GM23338 (cell line): Measurements from ENCODE around the gene LRRC40. TPM values are rescaled to one million over a fixed set of nuclear protein-coding genes. Genes with fewer than 3 reads are reported as not detected.

ENCODE experiments used
- ATAC-seq: fragments of 200-7000 bp; cut with Tn5 transposase; 3 replicates; pipeline ENCODE4 v1.9.1; 2020
- DNase-seq: peaks from one replicate; pipeline ENCODE4 v3.0.0-alpha.2; 2015; ENCODE audit warnings: low spot score
- H2AFZ ChIP-seq: fragments of 200-600 bp; sonication (generic); 2 replicates; pipeline ENCODE4 v1.8.0; 2016; ENCODE audit warnings: antibody characterized with exemption, mild to moderate bottlenecking, moderate library complexity
- H3F3A ChIP-seq: fragments of 200-600 bp; sonication (generic); replicated peaks from 2 replicates; pipeline ENCODE4 v1.8.0; 2017; ENCODE audit warnings: antibody characterized with exemption, mixed run types, low read depth
- H3K27ac ChIP-seq: fragments of 200-600 bp; sonication (generic); 2 replicates; pipeline ENCODE4 v1.6.1; 2016; ENCODE audit warnings: low read depth
- H3K27me3 ChIP-seq: fragments of 200-600 bp; sonication (generic); 2 replicates; pipeline ENCODE4 v1.8.0; 2016; ENCODE audit warnings: mild to moderate bottlenecking, mixed run types, moderate library complexity; ENCODE audit not compliant: insufficient read depth
- H3K36me3 ChIP-seq: fragments of 200-600 bp; sonication (generic); 2 replicates; pipeline ENCODE4 v1.8.0; 2016; ENCODE audit warnings: mild to moderate bottlenecking; ENCODE audit not compliant: insufficient read depth
- H3K4me1 ChIP-seq: fragments of 200-600 bp; sonication (generic); 2 replicates; pipeline ENCODE4 v1.8.0; 2016; ENCODE audit warnings: mild to moderate bottlenecking, moderate library complexity; ENCODE audit not compliant: insufficient read depth
- H3K4me2 ChIP-seq: fragments of 200-600 bp; sonication (generic); 2 replicates; pipeline ENCODE4 v1.7.1; 2017; ENCODE audit warnings: mixed run types
- H3K4me3 ChIP-seq: fragments of 200-600 bp; sonication (generic); 2 replicates; pipeline ENCODE4 v1.6.1; 2016; ENCODE audit warnings: mixed run types
- H3K79me2 ChIP-seq: fragments of 200-600 bp; sonication (generic); replicated peaks from 2 replicates; pipeline ENCODE4 v1.8.0; 2017; ENCODE audit warnings: mild to moderate bottlenecking; ENCODE audit not compliant: insufficient read depth
- H3K9me2 ChIP-seq: fragments of 200-600 bp; sonication (generic); 2 replicates; pipeline ENCODE4 v1.8.0; 2017; ENCODE audit not compliant: insufficient read depth
- H4K20me1 ChIP-seq: fragments of 200-600 bp; sonication (generic); replicated peaks from 2 replicates; pipeline ENCODE4 v1.8.0; 2017; ENCODE audit warnings: mild to moderate bottlenecking; ENCODE audit not compliant: insufficient read depth
- H3K27ac Mint-ChIP-seq: 2 replicates; pipeline ENCODE4 v1.8.0; 2020; ENCODE audit warnings: inconsistent platforms, mild to moderate bottlenecking, moderate library complexity, mixed read lengths
- H3K27me3 Mint-ChIP-seq: 3 replicates; pipeline ENCODE4 v1.8.0; 2022; ENCODE audit warnings: low read depth, mild to moderate bottlenecking, moderate library complexity, mixed read lengths, inconsistent platforms; ENCODE audit not compliant: insufficient read depth, poor library complexity
- H3K36me3 Mint-ChIP-seq: 3 replicates; pipeline ENCODE4 v1.8.0; 2021; ENCODE audit warnings: low read depth, mild to moderate bottlenecking, inconsistent platforms, moderate library complexity, mixed read lengths
- H3K4me1 Mint-ChIP-seq: 3 replicates; pipeline ENCODE4 v1.8.0; 2020; ENCODE audit warnings: mild to moderate bottlenecking, inconsistent platforms, mixed read lengths
- H3K4me3 Mint-ChIP-seq: 3 replicates; pipeline ENCODE4 v1.8.0; 2021; ENCODE audit warnings: moderate library complexity, mild to moderate bottlenecking, inconsistent platforms, mixed read lengths
- H3K9me3 Mint-ChIP-seq: 3 replicates; pipeline ENCODE4 v1.8.0; 2020; ENCODE audit warnings: moderate library complexity, mild to moderate bottlenecking, inconsistent platforms, mixed read lengths
- CREB1 ChIP-seq: fragments of 250-450 bp; sonication (Bioruptor Pico); IDR thresholded peaks from 2 replicates; pipeline ENCODE4 v1.5.0; 2020; ENCODE audit warnings: low read depth, mild to moderate bottlenecking, moderate library complexity
- EZH2 ChIP-seq: fragments of 200-600 bp; sonication (generic); IDR thresholded peaks from one replicate; pipeline ENCODE4 v1.8.0; 2017; ENCODE audit warnings: antibody characterized with exemption, mild to moderate bottlenecking, low read depth; ENCODE audit not compliant: unreplicated experiment
- EZH2phosphoT487 ChIP-seq: fragments of 200-600 bp; sonication (generic); IDR thresholded peaks from one replicate; pipeline ENCODE4 v1.8.1; 2018; ENCODE audit warnings: antibody characterized with exemption; ENCODE audit not compliant: unreplicated experiment
- JUNB ChIP-seq: IDR thresholded peaks from one replicate; pipeline ENCODE4 v1.6.1; 2016; ENCODE audit warnings: antibody characterized with exemption; ENCODE audit not compliant: unreplicated experiment
- NANOG ChIP-seq: IDR thresholded peaks from 2 replicates; pipeline ENCODE4 v1.6.1; 2016; ENCODE audit warnings: antibody characterized with exemption, borderline replicate concordance
- POLR2AphosphoS5 ChIP-seq: IDR thresholded peaks from 2 replicates; pipeline ENCODE4 v1.6.1; 2016; ENCODE audit warnings: antibody characterized with exemption, low read depth
- STAT1 ChIP-seq: IDR thresholded peaks from one replicate; pipeline ENCODE4 v1.6.1; 2016; ENCODE audit warnings: antibody characterized with exemption; ENCODE audit not compliant: unreplicated experiment
- ZNF114 ChIP-seq: fragments of 250-450 bp; sonication (Bioruptor Pico); IDR thresholded peaks from 2 replicates; pipeline ENCODE4 v1.5.0; 2020; ENCODE audit warnings: mild to moderate bottlenecking, moderate library complexity
- ZNF331 ChIP-seq: fragments of 250-450 bp; sonication (Bioruptor Pico); IDR thresholded peaks from 2 replicates; pipeline ENCODE4 v1.5.0; 2020; ENCODE audit warnings: low read depth, mild to moderate bottlenecking, moderate library complexity
- polyA plus RNA-seq: library from polyadenylated mRNA; unstranded; fragments of >200 nt; fragmentation: Nextera tagmentation; extraction: Ambion mirVana; gene quantifications from 2 replicates; pipeline ENCODE4 v1.2.1, GENCODE V29; 2016
- total RNA-seq: library from RNA; depleted of rRNA; stranded (reverse); fragments of >200 nt; shearing (Covaris generic); gene quantifications from 2 replicates; pipeline ENCODE4 v1.2.3, GENCODE V29; 2014
- TF ChIP-seq, protein P1 (sequence below), 2 experiments: fragments of 200-600 bp in 1 of 2; sonication (generic) in 1 of 2; conservative IDR thresholded peaks; 2 replicates each; pipeline versions ENCODE4 v1.5.1 to v1.6.1; 2016 to 2017; ENCODE audit warnings: antibody characterized with exemption in 2 of 2, low read depth in 2 of 2, mild to moderate bottlenecking in 2 of 2, moderate library complexity in 1 of 2
- TF ChIP-seq, protein P2 (sequence below): IDR thresholded peaks from 2 replicates; pipeline ENCODE4 v1.6.1; 2016; ENCODE audit warnings: antibody characterized with exemption
- TF ChIP-seq, protein P3 (sequence below): IDR thresholded peaks from one replicate; pipeline ENCODE4 v1.6.1; 2018; ENCODE audit warnings: antibody characterized with exemption; ENCODE audit not compliant: unreplicated experiment
- TF ChIP-seq, protein P4 (sequence below): fragments of 250-450 bp; sonication (Bioruptor Pico); IDR thresholded peaks from 2 replicates; pipeline ENCODE4 v1.5.0; 2020; ENCODE audit warnings: mild to moderate bottlenecking, moderate library complexity

Gene LRRC40
- total and polyA plus RNA-seq, 2 experiments from 2014 or later: 33.9 to 50.5 TPM

DNA sequence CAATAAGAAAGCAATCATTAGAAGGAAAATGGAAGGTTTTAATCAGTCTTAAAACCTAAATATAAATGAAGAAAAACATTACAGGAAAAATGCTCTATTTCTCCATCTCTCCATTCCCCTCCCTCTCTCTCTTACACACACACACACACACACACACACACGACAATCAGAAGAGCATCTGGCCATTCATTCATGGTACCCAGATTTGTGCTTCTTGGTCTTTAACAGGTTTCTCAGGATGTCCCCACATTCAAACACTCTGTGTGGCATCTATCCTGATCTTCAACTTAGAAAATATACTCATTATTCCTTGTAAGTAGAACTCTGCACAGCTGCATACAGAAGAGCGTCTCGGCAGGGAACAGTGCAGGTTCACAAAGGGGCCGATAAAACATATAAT lies 779 bp downstream of the LRRC40 start:
- Histone ChIP-seq H4K20me1 (peaks cover 4% of the 10 kb centered on the region; the same call in 1 of the 2 replicates), H2AFZ (peak overlapping the region; percentile 99), H3K27ac (no peak overlapping the region), H3K4me3 (peak overlapping the region; percentile 81), H3K27me3 (no peaks in the 10 kb centered on the region), H3F3A (no peaks in the 10 kb centered on the region), H3K36me3 (no peaks in the 10 kb centered on the region), H3K79me2 (peaks cover 97% of the 10 kb centered on the region), H3K4me2 (peak overlapping the region; percentile 97), H3K9me2 (no peaks in the 10 kb centered on the region), H3K4me1 (peaks cover 8% of the 10 kb centered on the region)
- peak overlapping the region; percentile 99 for H3K27ac Mint-ChIP-seq
- TF ChIP-seq, protein P1, sequence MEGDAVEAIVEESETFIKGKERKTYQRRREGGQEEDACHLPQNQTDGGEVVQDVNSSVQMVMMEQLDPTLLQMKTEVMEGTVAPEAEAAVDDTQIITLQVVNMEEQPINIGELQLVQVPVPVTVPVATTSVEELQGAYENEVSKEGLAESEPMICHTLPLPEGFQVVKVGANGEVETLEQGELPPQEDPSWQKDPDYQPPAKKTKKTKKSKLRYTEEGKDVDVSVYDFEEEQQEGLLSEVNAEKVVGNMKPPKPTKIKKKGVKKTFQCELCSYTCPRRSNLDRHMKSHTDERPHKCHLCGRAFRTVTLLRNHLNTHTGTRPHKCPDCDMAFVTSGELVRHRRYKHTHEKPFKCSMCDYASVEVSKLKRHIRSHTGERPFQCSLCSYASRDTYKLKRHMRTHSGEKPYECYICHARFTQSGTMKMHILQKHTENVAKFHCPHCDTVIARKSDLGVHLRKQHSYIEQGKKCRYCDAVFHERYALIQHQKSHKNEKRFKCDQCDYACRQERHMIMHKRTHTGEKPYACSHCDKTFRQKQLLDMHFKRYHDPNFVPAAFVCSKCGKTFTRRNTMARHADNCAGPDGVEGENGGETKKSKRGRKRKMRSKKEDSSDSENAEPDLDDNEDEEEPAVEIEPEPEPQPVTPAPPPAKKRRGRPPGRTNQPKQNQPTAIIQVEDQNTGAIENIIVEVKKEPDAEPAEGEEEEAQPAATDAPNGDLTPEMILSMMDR (conservative IDR thresholded peaks at IDR 0.05; ENCODE audit: low read depth in 2 of 2): no peak
- TF ChIP-seq, protein P2, sequence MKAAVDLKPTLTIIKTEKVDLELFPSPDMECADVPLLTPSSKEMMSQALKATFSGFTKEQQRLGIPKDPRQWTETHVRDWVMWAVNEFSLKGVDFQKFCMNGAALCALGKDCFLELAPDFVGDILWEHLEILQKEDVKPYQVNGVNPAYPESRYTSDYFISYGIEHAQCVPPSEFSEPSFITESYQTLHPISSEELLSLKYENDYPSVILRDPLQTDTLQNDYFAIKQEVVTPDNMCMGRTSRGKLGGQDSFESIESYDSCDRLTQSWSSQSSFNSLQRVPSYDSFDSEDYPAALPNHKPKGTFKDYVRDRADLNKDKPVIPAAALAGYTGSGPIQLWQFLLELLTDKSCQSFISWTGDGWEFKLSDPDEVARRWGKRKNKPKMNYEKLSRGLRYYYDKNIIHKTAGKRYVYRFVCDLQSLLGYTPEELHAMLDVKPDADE: no peak
- TF ChIP-seq CREB1: no peak
- TF ChIP-seq, protein P3, sequence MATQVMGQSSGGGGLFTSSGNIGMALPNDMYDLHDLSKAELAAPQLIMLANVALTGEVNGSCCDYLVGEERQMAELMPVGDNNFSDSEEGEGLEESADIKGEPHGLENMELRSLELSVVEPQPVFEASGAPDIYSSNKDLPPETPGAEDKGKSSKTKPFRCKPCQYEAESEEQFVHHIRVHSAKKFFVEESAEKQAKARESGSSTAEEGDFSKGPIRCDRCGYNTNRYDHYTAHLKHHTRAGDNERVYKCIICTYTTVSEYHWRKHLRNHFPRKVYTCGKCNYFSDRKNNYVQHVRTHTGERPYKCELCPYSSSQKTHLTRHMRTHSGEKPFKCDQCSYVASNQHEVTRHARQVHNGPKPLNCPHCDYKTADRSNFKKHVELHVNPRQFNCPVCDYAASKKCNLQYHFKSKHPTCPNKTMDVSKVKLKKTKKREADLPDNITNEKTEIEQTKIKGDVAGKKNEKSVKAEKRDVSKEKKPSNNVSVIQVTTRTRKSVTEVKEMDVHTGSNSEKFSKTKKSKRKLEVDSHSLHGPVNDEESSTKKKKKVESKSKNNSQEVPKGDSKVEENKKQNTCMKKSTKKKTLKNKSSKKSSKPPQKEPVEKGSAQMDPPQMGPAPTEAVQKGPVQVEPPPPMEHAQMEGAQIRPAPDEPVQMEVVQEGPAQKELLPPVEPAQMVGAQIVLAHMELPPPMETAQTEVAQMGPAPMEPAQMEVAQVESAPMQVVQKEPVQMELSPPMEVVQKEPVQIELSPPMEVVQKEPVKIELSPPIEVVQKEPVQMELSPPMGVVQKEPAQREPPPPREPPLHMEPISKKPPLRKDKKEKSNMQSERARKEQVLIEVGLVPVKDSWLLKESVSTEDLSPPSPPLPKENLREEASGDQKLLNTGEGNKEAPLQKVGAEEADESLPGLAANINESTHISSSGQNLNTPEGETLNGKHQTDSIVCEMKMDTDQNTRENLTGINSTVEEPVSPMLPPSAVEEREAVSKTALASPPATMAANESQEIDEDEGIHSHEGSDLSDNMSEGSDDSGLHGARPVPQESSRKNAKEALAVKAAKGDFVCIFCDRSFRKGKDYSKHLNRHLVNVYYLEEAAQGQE: no peak
- TF ChIP-seq STAT1: no peak
- TF ChIP-seq JUNB: no peak
- TF ChIP-seq, protein P4, sequence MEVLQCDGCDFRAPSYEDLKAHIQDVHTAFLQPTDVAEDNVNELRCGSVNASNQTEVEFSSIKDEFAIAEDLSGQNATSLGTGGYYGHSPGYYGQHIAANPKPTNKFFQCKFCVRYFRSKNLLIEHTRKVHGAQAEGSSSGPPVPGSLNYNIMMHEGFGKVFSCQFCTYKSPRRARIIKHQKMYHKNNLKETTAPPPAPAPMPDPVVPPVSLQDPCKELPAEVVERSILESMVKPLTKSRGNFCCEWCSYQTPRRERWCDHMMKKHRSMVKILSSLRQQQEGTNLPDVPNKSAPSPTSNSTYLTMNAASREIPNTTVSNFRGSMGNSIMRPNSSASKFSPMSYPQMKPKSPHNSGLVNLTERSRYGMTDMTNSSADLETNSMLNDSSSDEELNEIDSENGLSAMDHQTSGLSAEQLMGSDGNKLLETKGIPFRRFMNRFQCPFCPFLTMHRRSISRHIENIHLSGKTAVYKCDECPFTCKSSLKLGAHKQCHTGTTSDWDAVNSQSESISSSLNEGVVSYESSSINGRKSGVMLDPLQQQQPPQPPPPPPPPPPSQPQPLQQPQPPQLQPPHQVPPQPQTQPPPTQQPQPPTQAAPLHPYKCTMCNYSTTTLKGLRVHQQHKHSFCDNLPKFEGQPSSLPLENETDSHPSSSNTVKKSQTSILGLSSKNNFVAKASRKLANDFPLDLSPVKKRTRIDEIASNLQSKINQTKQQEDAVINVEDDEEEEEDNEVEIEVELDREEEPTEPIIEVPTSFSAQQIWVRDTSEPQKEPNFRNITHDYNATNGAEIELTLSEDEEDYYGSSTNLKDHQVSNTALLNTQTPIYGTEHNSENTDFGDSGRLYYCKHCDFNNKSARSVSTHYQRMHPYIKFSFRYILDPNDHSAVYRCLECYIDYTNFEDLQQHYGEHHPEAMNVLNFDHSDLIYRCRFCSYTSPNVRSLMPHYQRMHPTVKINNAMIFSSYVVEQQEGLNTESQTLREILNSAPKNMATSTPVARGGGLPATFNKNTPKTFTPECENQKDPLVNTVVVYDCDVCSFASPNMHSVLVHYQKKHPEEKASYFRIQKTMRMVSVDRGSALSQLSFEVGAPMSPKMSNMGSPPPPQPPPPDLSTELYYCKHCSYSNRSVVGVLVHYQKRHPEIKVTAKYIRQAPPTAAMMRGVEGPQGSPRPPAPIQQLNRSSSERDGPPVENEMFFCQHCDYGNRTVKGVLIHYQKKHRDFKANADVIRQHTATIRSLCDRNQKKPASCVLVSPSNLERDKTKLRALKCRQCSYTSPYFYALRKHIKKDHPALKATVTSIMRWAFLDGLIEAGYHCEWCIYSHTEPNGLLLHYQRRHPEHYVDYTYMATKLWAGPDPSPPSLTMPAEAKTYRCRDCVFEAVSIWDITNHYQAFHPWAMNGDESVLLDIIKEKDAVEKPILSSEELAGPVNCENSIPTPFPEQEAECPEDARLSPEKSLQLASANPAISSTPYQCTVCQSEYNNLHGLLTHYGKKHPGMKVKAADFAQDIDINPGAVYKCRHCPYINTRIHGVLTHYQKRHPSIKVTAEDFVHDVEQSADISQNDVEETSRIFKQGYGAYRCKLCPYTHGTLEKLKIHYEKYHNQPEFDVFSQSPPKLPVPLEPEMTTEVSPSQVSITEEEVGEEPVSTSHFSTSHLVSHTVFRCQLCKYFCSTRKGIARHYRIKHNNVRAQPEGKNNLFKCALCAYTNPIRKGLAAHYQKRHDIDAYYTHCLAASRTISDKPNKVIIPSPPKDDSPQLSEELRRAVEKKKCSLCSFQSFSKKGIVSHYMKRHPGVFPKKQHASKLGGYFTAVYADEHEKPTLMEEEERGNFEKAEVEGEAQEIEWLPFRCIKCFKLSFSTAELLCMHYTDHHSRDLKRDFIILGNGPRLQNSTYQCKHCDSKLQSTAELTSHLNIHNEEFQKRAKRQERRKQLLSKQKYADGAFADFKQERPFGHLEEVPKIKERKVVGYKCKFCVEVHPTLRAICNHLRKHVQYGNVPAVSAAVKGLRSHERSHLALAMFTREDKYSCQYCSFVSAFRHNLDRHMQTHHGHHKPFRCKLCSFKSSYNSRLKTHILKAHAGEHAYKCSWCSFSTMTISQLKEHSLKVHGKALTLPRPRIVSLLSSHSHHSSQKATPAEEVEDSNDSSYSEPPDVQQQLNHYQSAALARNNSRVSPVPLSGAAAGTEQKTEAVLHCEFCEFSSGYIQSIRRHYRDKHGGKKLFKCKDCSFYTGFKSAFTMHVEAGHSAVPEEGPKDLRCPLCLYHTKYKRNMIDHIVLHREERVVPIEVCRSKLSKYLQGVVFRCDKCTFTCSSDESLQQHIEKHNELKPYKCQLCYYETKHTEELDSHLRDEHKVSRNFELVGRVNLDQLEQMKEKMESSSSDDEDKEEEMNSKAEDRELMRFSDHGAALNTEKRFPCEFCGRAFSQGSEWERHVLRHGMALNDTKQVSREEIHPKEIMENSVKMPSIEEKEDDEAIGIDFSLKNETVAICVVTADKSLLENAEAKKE (CRISPR knock-in tag): no peak
- no peak for TF ChIP-seq ZNF114 (CRISPR knock-in tag)
- no peak for TF ChIP-seq POLR2AphosphoS5
- TF ChIP-seq NANOG: no peak
- TF ChIP-seq EZH2: no peak
- no peak for TF ChIP-seq ZNF331 (CRISPR knock-in tag)
- TF ChIP-seq EZH2phosphoT487: no peak
- H3K4me1 Mint-ChIP-seq: peaks cover 9% of the 10 kb centered on the region; the same call in 2 of the 3 replicates
- peaks cover 4% of the 10 kb centered on the region; the same call in 1 of the 3 replicates for H3K36me3 Mint-ChIP-seq
- DNase-seq (no peak), ATAC-seq (no peak)
- peaks cover 7% of the 10 kb centered on the region for H3K27me3 Mint-ChIP-seq
- peak overlapping the region; percentile 96 for H3K4me3 Mint-ChIP-seq
- no peaks in the 10 kb centered on the region for H3K9me3 Mint-ChIP-seq
